ENCODE data around the gene BCL7B. TPM values are rescaled to one million over a fixed set of nuclear protein-coding genes. Genes with fewer than 3 reads are reported as not detected.

Gene BCL7B
- total and polyA plus RNA-seq, 10 of the 15 experiments (the other 5 are each of a cell fraction or from before 2014, with no cell fraction given) = 10.9 to 61.8 (median 50.2) TPM

DNA sequence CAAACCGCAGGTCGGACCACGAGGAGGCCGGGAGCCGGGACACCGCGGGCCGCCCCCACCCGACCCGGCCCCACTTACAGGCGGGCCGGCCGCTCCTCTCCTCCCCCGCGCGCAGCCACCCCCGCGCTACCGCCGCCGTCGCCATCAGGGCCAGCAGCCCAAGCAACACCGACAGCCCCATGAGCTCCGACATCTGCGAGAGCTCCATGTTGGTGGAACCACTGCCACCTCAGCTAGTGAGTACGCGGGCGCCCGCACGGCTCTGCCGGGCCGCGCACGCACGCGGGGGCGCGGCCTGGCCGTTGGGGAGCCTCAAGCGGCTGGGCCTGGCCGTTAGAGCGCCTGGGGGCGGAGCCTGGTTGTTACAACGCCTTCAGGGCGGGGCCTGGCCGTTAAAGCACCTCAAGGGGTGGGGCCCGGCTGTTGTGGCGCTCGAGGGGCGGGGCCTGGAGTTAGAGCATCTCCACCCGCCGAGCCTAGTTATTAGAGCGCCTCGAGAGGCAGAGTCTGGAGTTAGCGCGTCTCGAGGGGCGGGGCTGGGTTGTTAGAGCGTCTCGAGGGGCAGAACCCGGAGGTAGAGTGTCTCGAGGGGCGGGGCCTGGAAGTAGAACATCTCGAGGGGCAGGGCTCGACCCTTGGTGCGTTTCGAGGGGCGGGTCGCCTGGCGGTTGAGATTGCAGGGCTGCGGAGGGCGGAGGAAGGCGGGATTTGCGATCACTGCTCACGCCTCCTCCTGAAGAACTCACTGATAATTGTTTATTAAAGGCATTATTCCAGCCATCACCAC, 21.0 kb upstream of the BCL7B start, which contains the start of gene TBL2 (continued):
- TF ChIP-seq SMAD1 (IDR thresholded peaks at IDR 0.05; ENCODE audit: low read depth, partially characterized antibody) (no peak), JUNB (IDR thresholded peaks at IDR 0.05) (no peak), BHLHE40 (IDR thresholded peaks at IDR 0.05; ENCODE audit: borderline replicate concordance in 1 of 2, low read depth in 2 of 2, low read length in 1 of 2) (peak; percentile 22 to 68; a peak in 2 of 4 replicates), CHD4 (IDR thresholded peaks at IDR 0.05) (no peak), RCOR1 (conservative IDR thresholded peaks at IDR 0.05; ENCODE audit: low read depth, low read length) (no peak), EGR1 (IDR thresholded peaks at IDR 0.05; ENCODE audit: borderline replicate concordance in 1 of 2, low read depth in 2 of 2, low read length in 2 of 2) (peak; percentile 28 to 51; a peak in 2 of 3 replicates), MAX (IDR thresholded peaks at IDR 0.05; ENCODE audit: low read depth, low read length) (no peak; the same call in 1 of the 2 replicates), NR2F1 (conservative IDR thresholded peaks at IDR 0.05) (peak; percentile 63), HDAC2 (IDR thresholded peaks at IDR 0.05) (no peak), BCL3 (IDR thresholded peaks at IDR 0.05; ENCODE audit: borderline replicate concordance, insufficient read depth, low read depth, low read length, poor library complexity, severe bottlenecking) (no peak), KDM1A (IDR thresholded peaks at IDR 0.05; ENCODE audit: borderline replicate concordance) (no peak), MTA3 (IDR thresholded peaks at IDR 0.05; ENCODE audit: borderline replicate concordance, low read length) (no peak), ZNF207 (IDR thresholded peaks at IDR 0.05; ENCODE audit: borderline replicate concordance) (peak; percentile 47; the same call in 1 of the 2 replicates), POU2F2 (IDR thresholded peaks at IDR 0.05; ENCODE audit: borderline replicate concordance, low read depth, low read length) (peak; percentile 61; the same call in 1 of the 3 replicates), POLR2A (IDR thresholded peaks at IDR 0.05; ENCODE audit: low read depth, low read length) (peak; percentile 98), FOXK2 (IDR thresholded peaks at IDR 0.05) (no peak), STAT3 (IDR thresholded peaks at IDR 0.05; ENCODE audit: low read depth, low read length) (no peak), EP300 (IDR thresholded peaks at IDR 0.05; ENCODE audit: borderline replicate concordance in 1 of 2, control insufficient read depth in 1 of 2, low read depth in 2 of 2, low read length in 2 of 2) (no peak), RAD21 (IDR thresholded peaks at IDR 0.05; ENCODE audit: insufficient read depth, low read depth, low read length) (peak; percentile 23; the same call in 1 of the 2 replicates)
- TF ChIP-seq, protein P1, sequence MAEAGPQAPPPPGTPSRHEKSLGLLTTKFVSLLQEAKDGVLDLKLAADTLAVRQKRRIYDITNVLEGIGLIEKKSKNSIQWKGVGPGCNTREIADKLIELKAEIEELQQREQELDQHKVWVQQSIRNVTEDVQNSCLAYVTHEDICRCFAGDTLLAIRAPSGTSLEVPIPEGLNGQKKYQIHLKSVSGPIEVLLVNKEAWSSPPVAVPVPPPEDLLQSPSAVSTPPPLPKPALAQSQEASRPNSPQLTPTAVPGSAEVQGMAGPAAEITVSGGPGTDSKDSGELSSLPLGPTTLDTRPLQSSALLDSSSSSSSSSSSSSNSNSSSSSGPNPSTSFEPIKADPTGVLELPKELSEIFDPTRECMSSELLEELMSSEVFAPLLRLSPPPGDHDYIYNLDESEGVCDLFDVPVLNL (IDR thresholded peaks at IDR 0.05; ENCODE audit: low read depth, low read length) = no peak
- TF ChIP-seq, protein P2, sequence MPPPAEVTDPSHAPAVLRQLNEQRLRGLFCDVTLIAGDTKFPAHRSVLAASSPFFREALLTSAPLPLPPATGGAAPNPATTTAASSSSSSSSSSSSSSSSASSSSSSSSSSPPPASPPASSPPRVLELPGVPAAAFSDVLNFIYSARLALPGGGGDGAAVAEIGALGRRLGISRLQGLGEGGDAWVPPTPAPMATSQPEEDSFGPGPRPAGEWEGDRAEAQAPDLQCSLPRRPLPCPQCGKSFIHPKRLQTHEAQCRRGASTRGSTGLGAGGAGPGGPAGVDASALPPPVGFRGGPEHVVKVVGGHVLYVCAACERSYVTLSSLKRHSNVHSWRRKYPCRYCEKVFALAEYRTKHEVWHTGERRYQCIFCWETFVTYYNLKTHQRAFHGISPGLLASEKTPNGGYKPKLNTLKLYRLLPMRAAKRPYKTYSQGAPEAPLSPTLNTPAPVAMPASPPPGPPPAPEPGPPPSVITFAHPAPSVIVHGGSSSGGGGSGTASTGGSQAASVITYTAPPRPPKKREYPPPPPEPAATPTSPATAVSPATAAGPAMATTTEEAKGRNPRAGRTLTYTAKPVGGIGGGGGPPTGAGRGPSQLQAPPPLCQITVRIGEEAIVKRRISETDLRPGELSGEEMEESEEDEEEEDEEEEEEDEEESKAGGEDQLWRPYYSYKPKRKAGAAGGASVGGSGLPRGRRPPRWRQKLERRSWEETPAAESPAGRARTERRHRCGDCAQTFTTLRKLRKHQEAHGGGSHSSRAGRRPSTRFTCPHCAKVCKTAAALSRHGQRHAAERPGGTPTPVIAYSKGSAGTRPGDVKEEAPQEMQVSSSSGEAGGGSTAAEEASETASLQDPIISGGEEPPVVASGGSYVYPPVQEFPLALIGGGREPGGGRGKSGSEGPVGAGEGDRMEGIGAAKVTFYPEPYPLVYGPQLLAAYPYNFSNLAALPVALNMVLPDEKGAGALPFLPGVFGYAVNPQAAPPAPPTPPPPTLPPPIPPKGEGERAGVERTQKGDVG (CRISPR knock-in tag; IDR thresholded peaks at IDR 0.05) = no peak
- TF ChIP-seq, protein P3, sequence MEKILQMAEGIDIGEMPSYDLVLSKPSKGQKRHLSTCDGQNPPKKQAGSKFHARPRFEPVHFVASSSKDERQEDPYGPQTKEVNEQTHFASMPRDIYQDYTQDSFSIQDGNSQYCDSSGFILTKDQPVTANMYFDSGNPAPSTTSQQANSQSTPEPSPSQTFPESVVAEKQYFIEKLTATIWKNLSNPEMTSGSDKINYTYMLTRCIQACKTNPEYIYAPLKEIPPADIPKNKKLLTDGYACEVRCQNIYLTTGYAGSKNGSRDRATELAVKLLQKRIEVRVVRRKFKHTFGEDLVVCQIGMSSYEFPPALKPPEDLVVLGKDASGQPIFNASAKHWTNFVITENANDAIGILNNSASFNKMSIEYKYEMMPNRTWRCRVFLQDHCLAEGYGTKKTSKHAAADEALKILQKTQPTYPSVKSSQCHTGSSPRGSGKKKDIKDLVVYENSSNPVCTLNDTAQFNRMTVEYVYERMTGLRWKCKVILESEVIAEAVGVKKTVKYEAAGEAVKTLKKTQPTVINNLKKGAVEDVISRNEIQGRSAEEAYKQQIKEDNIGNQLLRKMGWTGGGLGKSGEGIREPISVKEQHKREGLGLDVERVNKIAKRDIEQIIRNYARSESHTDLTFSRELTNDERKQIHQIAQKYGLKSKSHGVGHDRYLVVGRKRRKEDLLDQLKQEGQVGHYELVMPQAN (conservative IDR thresholded peaks at IDR 0.05) = peak; percentile 87
